K562 (cell line): ENCODE results near the gene RAVER2.

Source experiments
- BRD4 ChIP-seq: fragments of 200-600 bp; sonication (generic); IDR thresholded peaks from 2 replicates; pipeline ENCODE4 v1.6.1; 2017; ENCODE audit warnings: inconsistent platforms
- NEUROD1 ChIP-seq: fragments of 150-350 bp; IDR thresholded peaks from 2 replicates; pipeline ENCODE4 v1.6.1; 2014; ENCODE audit warnings: borderline replicate concordance, low read length, low read depth; ENCODE audit not compliant: partially characterized antibody
- ZNF696 ChIP-seq: fragments of 250-450 bp; sonication (Bioruptor Pico); conservative IDR thresholded peaks from 2 replicates; pipeline ENCODE4 v1.4.0; 2020; ENCODE audit warnings: mild to moderate bottlenecking, moderate library complexity

DNA sequence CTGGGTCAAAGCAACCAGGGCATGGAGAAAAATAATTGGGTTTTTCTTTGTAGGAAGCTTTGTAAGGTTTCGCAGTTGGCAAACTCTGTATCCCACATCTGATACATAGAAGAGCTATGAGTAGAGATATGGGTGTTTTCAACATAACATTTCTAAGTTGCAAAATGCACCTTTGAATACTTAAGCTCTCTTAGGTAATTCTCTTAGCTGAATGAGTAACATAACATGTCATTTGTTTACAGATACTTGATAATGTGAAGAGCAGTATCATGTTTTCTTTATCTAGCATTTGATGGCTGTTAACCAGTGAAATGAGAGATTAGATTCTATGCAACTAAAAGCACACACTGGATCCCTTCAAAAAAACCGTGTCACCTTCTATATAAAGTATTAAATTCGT, 21.6 kb downstream of the RAVER2 start:
- no peak for TF ChIP-seq NEUROD1
- TF ChIP-seq BRD4 = no peak
- no peak for TF ChIP-seq ZNF696 (CRISPR knock-in tag)
